GM23338 (cell line): ENCODE data around the gene UGDH. TPM values are rescaled to one million over a fixed set of nuclear protein-coding genes. Genes with fewer than 3 reads are reported as not detected.

ENCODE experiments used
- ATAC-seq: fragments of 200-7000 bp; cut with Tn5 transposase; 3 replicates; pipeline ENCODE4 v1.9.1; 2020
- DNase-seq: peaks from one replicate; pipeline ENCODE4 v3.0.0-alpha.2; 2015; ENCODE audit warnings: low spot score
- H2AFZ ChIP-seq: fragments of 200-600 bp; sonication (generic); 2 replicates; pipeline ENCODE4 v1.8.0; 2016; ENCODE audit warnings: antibody characterized with exemption, mild to moderate bottlenecking, moderate library complexity
- H3F3A ChIP-seq: fragments of 200-600 bp; sonication (generic); replicated peaks from 2 replicates; pipeline ENCODE4 v1.8.0; 2017; ENCODE audit warnings: antibody characterized with exemption, mixed run types, low read depth
- H3K27ac ChIP-seq: fragments of 200-600 bp; sonication (generic); 2 replicates; pipeline ENCODE4 v1.6.1; 2016; ENCODE audit warnings: low read depth
- H3K27me3 ChIP-seq: fragments of 200-600 bp; sonication (generic); 2 replicates; pipeline ENCODE4 v1.8.0; 2016; ENCODE audit warnings: mild to moderate bottlenecking, mixed run types, moderate library complexity; ENCODE audit not compliant: insufficient read depth
- H3K36me3 ChIP-seq: fragments of 200-600 bp; sonication (generic); 2 replicates; pipeline ENCODE4 v1.8.0; 2016; ENCODE audit warnings: mild to moderate bottlenecking; ENCODE audit not compliant: insufficient read depth
- H3K4me1 ChIP-seq: fragments of 200-600 bp; sonication (generic); 2 replicates; pipeline ENCODE4 v1.8.0; 2016; ENCODE audit warnings: mild to moderate bottlenecking, moderate library complexity; ENCODE audit not compliant: insufficient read depth
- H3K4me2 ChIP-seq: fragments of 200-600 bp; sonication (generic); 2 replicates; pipeline ENCODE4 v1.7.1; 2017; ENCODE audit warnings: mixed run types
- H3K4me3 ChIP-seq: fragments of 200-600 bp; sonication (generic); 2 replicates; pipeline ENCODE4 v1.6.1; 2016; ENCODE audit warnings: mixed run types
- H3K79me2 ChIP-seq: fragments of 200-600 bp; sonication (generic); replicated peaks from 2 replicates; pipeline ENCODE4 v1.8.0; 2017; ENCODE audit warnings: mild to moderate bottlenecking; ENCODE audit not compliant: insufficient read depth
- H3K9me2 ChIP-seq: fragments of 200-600 bp; sonication (generic); 2 replicates; pipeline ENCODE4 v1.8.0; 2017; ENCODE audit not compliant: insufficient read depth
- H4K20me1 ChIP-seq: fragments of 200-600 bp; sonication (generic); replicated peaks from 2 replicates; pipeline ENCODE4 v1.8.0; 2017; ENCODE audit warnings: mild to moderate bottlenecking; ENCODE audit not compliant: insufficient read depth
- H3K27ac Mint-ChIP-seq: 2 replicates; pipeline ENCODE4 v1.8.0; 2020; ENCODE audit warnings: inconsistent platforms, mild to moderate bottlenecking, moderate library complexity, mixed read lengths
- H3K27me3 Mint-ChIP-seq: 3 replicates; pipeline ENCODE4 v1.8.0; 2022; ENCODE audit warnings: low read depth, mild to moderate bottlenecking, moderate library complexity, mixed read lengths, inconsistent platforms; ENCODE audit not compliant: insufficient read depth, poor library complexity
- H3K36me3 Mint-ChIP-seq: 3 replicates; pipeline ENCODE4 v1.8.0; 2021; ENCODE audit warnings: low read depth, mild to moderate bottlenecking, inconsistent platforms, moderate library complexity, mixed read lengths
- H3K4me1 Mint-ChIP-seq: 3 replicates; pipeline ENCODE4 v1.8.0; 2020; ENCODE audit warnings: mild to moderate bottlenecking, inconsistent platforms, mixed read lengths
- H3K4me3 Mint-ChIP-seq: 3 replicates; pipeline ENCODE4 v1.8.0; 2021; ENCODE audit warnings: moderate library complexity, mild to moderate bottlenecking, inconsistent platforms, mixed read lengths
- H3K9me3 Mint-ChIP-seq: 3 replicates; pipeline ENCODE4 v1.8.0; 2020; ENCODE audit warnings: moderate library complexity, mild to moderate bottlenecking, inconsistent platforms, mixed read lengths
- CTCF ChIP-seq, 2 experiments: fragments of 200-600 bp in 1 of 2; sonication (generic) in 1 of 2; conservative IDR thresholded peaks; 2 replicates each; pipeline versions ENCODE4 v1.5.1 to v1.6.1; 2016 to 2017; ENCODE audit warnings: antibody characterized with exemption in 2 of 2, low read depth in 2 of 2, mild to moderate bottlenecking in 2 of 2, moderate library complexity in 1 of 2
- JUNB ChIP-seq: IDR thresholded peaks from one replicate; pipeline ENCODE4 v1.6.1; 2016; ENCODE audit warnings: antibody characterized with exemption; ENCODE audit not compliant: unreplicated experiment
- POLR2AphosphoS5 ChIP-seq: IDR thresholded peaks from 2 replicates; pipeline ENCODE4 v1.6.1; 2016; ENCODE audit warnings: antibody characterized with exemption, low read depth
- REST ChIP-seq: IDR thresholded peaks from one replicate; pipeline ENCODE4 v1.6.1; 2018; ENCODE audit warnings: antibody characterized with exemption; ENCODE audit not compliant: unreplicated experiment
- STAT1 ChIP-seq: IDR thresholded peaks from one replicate; pipeline ENCODE4 v1.6.1; 2016; ENCODE audit warnings: antibody characterized with exemption; ENCODE audit not compliant: unreplicated experiment
- ZNF114 ChIP-seq: fragments of 250-450 bp; sonication (Bioruptor Pico); IDR thresholded peaks from 2 replicates; pipeline ENCODE4 v1.5.0; 2020; ENCODE audit warnings: mild to moderate bottlenecking, moderate library complexity
- ZNF331 ChIP-seq: fragments of 250-450 bp; sonication (Bioruptor Pico); IDR thresholded peaks from 2 replicates; pipeline ENCODE4 v1.5.0; 2020; ENCODE audit warnings: low read depth, mild to moderate bottlenecking, moderate library complexity
- polyA plus RNA-seq: library from polyadenylated mRNA; unstranded; fragments of >200 nt; fragmentation: Nextera tagmentation; extraction: Ambion mirVana; gene quantifications from 2 replicates; pipeline ENCODE4 v1.2.1, GENCODE V29; 2016
- total RNA-seq: library from RNA; depleted of rRNA; stranded (reverse); fragments of >200 nt; shearing (Covaris generic); gene quantifications from 2 replicates; pipeline ENCODE4 v1.2.3, GENCODE V29; 2014

The UGDH gene
- total and polyA plus RNA-seq, 2 experiments from 2014 or later, result 48.9 to 81.3 TPM

- TF ChIP-seq CTCF (conservative IDR thresholded peaks at IDR 0.05; ENCODE audit: low read depth in 2 of 2), result no peak
Observed at GRCh38 chr4:39569209-39569608, 42.0 kb upstream of the UGDH start (continued).

GRCh38 chr4:39568805-39569204 is 41.6 kb upstream of the UGDH start:
- no peaks in the 10 kb centered on the region for H3K27me3 ChIP-seq
- no peak overlapping the region for H3K4me2 ChIP-seq
- no peak overlapping the region for H3K4me3 ChIP-seq
- 0 out of 2 replicates have a peak, but pooled peaks cover 3% of the 10 kb centered on the region for H3F3A ChIP-seq
- Mint-ChIP-seq H3K27ac (no peak overlapping the region), H3K9me3 (peaks cover 14% of the 10 kb centered on the region), H3K36me3 (peaks cover 23% of the 10 kb centered on the region), H3K4me3 (no peak overlapping the region), H3K27me3 (peaks cover 3% of the 10 kb centered on the region), H3K4me1 (peaks cover under 1% of the 10 kb centered on the region; the same call in 2 of the 3 replicates)
- H4K20me1 ChIP-seq, result peaks cover 5% of the 10 kb centered on the region; the same call in 1 of the 2 replicates
- DNase-seq, result no peak
- ATAC-seq, result no peak
- peaks cover 10% of the 10 kb centered on the region; the same call in 1 of the 2 replicates for H3K36me3 ChIP-seq
- H3K4me1 ChIP-seq, result peaks cover 2% of the 10 kb centered on the region; the same call in 1 of the 2 replicates
- no peaks in the 10 kb centered on the region for H3K79me2 ChIP-seq
- no peak overlapping the region for H2AFZ ChIP-seq
- TF ChIP-seq ZNF331, result no peak
- no peak for TF ChIP-seq POLR2AphosphoS5
- no peak for TF ChIP-seq ZNF114
- no peak for TF ChIP-seq JUNB
- H3K9me2 ChIP-seq, result no peaks in the 10 kb centered on the region
- no peak overlapping the region for H3K27ac ChIP-seq

GRCh38 chr4:39565878-39566600 is 38.8 kb upstream of the UGDH start:
- Histone ChIP-seq H3F3A (0 out of 2 replicates have a peak, but pooled peaks cover 1% of the 10 kb centered on the region), H3K27ac (no peak overlapping the region), H4K20me1 (no peaks in the 10 kb centered on the region), H3K27me3 (no peaks in the 10 kb centered on the region), H3K79me2 (no peaks in the 10 kb centered on the region), H3K9me2 (no peaks in the 10 kb centered on the region), H3K4me3 (no peak overlapping the region), H3K4me1 (peaks cover 9% of the 10 kb centered on the region; the same call in 1 of the 2 replicates), H2AFZ (no peak overlapping the region), H3K36me3 (peaks cover 10% of the 10 kb centered on the region; the same call in 1 of the 2 replicates), H3K4me2 (no peak overlapping the region)
- no peak overlapping the region for H3K4me3 Mint-ChIP-seq
- H3K4me1 Mint-ChIP-seq, result peaks cover 7% of the 10 kb centered on the region; the same call in 2 of the 3 replicates
- H3K27me3 Mint-ChIP-seq, result peaks cover 3% of the 10 kb centered on the region
- ATAC-seq (no peak), DNase-seq (no peak)
- peaks cover 14% of the 10 kb centered on the region for H3K9me3 Mint-ChIP-seq
- H3K36me3 Mint-ChIP-seq, result peaks cover 23% of the 10 kb centered on the region
- no peak overlapping the region for H3K27ac Mint-ChIP-seq
- TF ChIP-seq CTCF (conservative IDR thresholded peaks at IDR 0.05; ENCODE audit: low read depth in 2 of 2) (no peak), STAT1 (no peak), REST (no peak)
